Panc1 (cell line): ENCODE data around the gene CASD1.

Experiments used
- CTCF ChIP-seq: fragments of 450-650 bp; IDR thresholded peaks from 2 replicates; pipeline ENCODE4 v1.5.1; 2017; ENCODE audit warnings: mild to moderate bottlenecking
- POLR2AphosphoS5 ChIP-seq: IDR thresholded peaks from 2 replicates; pipeline ENCODE4 v1.6.1; 2012; ENCODE audit warnings: mild to moderate bottlenecking, low read depth, low read length, moderate library complexity
- TCF7L2 ChIP-seq: IDR thresholded peaks from 2 replicates; pipeline ENCODE4 v1.6.1; 2011; ENCODE audit warnings: mild to moderate bottlenecking, low read depth, low read length, inconsistent platforms

GRCh38 chr7:94600267-94600666 is 90.7 kb downstream of the CASD1 start:
- no peak for TF ChIP-seq TCF7L2
- no peak for TF ChIP-seq CTCF
- no peak for TF ChIP-seq POLR2AphosphoS5
